A204.1 (cell line): ENCODE results near the gene RAB11FIP3.

Experiments used
- FAIRE-seq: peaks from 2 replicates; lab custom pipeline; 2012; peaks lifted over from hg19 to GRCh38; lab: Jason Lieb, UNC

The RAB11FIP3 gene

DNA sequence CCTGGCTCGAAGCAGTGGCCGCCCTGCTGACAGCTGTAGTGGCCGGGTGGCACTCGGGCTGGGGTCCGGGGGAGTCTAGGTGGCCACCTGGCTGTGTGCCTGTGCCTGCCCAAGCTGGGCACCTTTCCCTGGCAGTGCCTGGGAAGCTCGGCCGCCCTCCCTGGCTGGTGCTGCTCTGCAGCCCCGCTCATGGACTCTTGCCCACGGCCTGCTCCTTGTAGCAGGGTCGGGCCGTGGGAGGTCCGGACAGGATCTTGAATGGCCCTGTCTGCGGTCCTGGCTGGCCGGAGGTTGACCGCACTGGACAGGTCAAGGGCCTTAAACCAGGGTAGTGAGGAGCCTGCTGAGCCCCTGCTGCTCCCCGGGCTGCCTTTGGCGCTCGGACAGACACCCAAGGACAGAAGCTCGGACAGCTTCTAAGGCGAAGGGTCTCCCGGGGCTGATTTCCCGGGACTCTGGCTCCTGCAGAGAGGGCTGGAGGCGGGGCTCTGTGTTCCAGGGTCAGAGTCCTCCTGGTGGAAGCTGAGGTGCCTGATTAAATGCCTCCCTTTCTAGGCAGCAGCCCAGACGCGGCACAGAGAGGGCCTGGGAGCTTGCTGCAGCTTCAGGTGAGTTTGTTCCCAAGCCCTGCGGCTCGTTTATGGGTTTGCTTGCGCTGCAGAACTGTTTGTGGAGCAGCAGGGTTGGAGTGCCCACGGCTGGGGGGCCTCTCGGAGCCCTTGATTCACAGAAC lies 108.1 kb downstream of the RAB11FIP3 start:
- no peak for FAIRE-seq

- FAIRE-seq = no peak
These were observed 108.7 kb downstream of the RAB11FIP3 start for GRCh38 chr16:534135-534534.

DNA sequence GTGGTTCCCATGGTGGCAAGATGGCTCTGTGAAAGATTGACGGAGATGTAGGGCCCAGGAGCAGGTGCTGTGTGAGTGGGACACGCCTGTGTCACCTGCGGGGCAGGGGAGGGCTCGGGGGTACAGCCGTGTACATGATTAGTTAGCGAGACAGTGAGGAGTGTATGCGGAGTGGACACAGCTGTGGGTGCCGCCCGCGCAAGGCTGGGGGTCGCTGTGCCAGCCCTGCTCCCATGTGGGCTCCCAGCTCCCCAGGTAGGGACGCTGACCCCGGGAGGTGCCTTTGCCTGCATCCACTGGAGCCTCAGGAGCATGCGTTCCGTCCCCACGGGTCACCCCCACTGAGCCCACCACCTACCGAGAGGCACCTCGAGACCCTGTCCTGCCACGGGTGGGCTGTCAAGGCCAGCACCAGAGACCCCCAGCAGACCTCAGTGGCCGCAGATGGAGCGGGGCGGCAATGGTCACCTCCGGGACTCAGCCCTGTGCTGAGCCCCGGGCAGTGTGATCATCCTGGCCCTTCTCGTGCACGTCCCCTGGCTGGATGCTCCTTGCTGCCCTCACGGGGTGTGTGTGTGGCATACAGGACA lies 109.5 kb downstream of the RAB11FIP3 start:
- no peak for FAIRE-seq

GRCh38 chr16:535446-536405 lies 110.3 kb downstream of the RAB11FIP3 start:
- no peak for FAIRE-seq

DNA sequence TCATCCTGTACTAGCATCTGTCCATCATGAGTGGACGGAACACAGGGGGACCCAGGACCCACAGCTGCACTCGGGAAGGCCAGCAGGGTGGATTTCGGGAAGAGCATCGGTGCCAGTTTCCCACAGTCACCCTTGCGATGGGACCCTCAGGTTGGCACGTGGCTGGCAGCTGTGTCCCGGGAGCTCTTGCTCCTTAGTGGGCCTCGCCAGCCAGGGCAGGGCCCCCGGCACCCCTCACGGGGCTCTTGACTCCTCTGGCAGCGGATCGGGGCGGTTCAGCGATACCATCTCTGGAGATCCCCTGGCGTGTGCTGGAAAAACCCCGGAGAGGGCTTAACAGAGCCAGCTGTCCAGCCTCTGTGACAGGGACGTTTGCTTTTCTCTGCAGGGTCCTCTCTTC lies 111.3 kb downstream of the RAB11FIP3 start:
- no peak for FAIRE-seq

DNA sequence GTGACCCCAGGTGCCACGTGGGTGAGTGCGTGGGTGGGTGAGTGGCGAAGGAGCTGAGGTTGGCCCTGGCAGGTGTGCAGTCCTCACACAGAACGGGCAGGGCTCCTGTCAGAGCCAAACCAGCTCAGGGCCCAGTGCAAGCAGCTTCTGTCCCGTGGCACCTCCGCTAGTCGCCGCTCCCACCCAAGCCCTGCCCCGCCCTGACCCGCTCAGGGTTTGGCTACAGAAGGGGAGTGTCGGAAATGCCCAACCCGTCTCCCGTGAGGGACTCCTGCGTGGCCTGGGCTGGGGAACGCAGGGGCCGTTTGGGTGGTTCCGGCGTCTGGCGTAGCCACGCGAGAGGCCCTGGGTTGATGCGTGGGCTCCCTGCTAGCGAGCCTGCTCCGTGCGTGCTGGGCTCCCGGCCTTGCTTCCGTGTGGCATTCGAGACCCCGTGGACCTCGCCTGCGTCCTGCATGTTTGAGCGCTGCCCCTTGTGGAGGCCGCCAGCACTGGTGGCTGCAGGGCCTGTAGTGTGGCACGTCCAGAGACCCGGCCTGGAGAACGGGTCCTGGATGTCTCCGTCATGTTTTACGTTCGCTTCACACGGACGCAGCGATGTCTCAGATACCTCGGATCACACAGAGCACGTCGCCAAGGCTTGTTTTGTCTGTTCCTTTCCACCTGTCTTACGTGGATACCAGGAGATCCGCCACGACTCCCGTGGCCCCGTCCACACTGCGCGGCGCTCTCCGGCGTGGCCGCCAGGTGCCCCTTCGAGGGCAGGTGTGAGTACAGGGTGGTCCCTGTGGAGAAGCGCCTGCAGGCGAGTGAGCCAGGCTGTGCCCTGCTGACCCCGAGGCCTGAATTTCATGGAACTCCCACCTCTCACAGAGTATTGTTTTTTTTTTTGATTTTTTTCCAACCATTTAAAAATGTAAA lies 112.2 kb downstream of the RAB11FIP3 start:
- no peak for FAIRE-seq

DNA sequence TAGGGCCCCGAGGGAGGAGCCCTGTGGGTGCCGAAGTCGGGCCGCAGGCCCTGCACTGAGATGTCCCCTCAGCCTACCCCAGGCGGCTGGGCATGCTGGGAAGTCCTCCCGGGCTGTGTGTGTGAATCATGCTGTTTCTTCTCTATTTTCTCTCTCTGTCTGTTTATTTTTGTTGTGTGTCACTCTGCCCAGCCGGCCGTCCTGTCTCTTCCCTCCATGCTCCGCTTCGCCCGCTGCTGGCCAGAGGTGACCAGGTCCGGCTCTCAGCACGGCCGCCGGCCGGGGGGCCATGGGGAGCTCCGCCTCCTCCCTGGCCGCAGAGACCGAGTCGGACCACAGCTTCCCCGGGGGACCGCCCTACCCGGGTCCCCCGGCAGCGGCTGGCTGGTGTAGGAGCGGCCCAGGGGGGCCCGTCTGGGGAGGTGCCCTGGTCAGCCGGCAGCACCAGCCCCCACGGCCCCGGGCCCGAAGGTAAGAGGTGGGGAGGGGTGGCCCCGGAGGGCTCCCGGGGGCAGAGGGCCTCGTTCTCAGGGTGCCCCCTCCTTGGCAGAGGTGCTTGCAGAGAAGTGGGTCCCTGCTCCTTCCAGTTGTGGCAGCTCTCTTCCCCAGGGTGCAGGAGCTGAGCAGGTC lies 114.6 kb downstream of the RAB11FIP3 start:
- FAIRE-seq = no peak

DNA sequence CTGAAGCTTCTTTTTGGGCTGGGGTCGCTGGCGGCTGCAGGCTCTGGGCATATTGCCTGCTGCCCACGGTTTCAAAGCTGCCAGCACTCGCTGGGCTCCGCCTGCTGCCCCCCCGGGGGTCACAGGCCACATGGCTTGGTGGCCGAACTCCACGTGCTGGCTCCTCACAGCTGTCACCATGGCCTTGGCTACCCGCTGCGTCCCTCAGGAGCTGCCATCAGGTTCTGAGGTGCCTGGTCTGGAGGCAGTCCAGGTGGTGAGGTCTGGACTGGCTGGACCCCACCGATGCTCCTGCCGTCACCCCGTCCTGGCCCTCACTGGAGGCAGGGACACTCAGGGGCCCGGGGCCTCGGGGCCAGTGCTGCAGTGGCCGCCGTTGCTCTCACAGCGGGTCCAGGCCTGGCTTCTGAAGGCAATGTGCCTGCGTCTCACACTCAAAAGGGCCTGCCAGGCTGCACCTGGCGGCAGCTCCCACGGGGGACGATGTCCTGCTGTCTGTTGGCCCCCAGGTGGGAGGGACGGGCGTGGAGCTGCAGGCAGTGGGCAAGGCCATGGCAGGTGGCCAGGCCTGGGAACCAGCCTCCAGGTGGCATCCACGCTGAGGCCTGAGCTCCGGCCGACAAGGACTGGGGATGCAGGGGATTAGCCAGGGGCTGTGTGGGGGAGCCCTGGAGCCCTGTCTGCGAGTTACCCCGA lies 115.3 kb downstream of the RAB11FIP3 start:
- FAIRE-seq = no peak

DNA sequence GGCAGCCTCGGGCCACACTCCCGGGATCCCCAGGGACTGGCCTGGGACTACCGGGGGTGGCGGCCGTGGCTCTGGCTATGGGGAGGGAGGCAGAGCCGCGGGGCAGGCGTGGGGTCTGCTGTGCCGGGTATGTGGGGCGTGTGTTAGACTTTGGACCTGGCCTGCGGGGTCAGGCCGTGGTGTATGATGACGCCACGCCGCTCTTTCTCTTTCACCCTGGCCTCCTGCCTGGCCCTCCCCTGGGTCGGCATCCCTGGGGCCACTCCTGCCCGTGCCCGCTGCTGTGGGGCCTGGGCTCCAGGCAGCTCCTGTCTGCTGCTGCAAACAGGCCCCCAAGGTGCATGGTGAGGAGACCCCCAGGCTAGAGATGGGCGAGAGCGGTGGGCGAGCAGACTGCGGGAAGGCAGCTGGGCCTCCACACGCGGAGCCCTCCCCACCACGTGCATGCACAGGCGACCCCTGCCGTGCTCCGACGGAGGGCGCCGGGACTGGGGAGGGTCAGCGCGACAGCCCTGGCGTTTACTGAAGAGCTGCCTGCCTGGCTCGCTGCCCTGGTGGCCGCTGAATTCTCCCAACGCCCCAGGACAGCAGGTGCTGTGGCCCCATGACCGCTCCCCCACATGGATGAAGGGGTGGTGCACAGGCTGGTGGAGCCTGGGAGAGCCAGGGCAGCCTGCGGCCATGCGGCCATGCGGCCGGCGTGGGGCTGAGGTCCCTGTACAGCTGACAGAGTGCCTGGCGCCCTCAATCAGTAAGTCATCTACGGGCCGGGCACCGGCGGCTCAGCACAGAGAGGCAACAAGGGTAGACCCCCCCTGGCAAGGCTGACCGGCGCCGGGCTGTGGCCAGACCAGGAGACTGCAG lies 118.1 kb downstream of the RAB11FIP3 start:
- FAIRE-seq = no peak

DNA sequence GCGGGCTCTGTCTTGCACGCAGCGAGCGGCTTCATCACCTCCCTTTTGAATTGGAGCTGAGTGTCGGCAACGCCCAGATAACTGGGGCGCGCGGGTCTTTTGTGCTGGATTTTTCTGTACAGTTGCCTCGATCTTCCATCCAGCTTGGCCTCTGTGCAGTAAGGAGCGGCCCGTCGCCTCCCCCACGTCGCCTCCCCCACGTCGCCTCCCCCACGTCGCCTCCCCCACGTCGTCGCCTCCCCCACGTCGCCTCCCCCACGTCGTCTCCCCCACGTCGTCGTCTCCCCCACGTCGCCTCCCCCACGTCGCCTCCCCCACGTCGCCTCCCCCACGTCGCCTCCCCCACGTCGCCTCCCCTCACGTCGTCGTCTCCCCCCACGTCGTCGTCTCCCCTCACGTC lies 119.1 kb downstream of the RAB11FIP3 start:
- FAIRE-seq = no peak

GRCh38 chr16:546909-547770 lies 121.7 kb downstream of the RAB11FIP3 start:
- FAIRE-seq = no peak

- no peak for FAIRE-seq
These were observed 123.1 kb downstream of the RAB11FIP3 start for GRCh38 chr16:548586-548985.

DNA sequence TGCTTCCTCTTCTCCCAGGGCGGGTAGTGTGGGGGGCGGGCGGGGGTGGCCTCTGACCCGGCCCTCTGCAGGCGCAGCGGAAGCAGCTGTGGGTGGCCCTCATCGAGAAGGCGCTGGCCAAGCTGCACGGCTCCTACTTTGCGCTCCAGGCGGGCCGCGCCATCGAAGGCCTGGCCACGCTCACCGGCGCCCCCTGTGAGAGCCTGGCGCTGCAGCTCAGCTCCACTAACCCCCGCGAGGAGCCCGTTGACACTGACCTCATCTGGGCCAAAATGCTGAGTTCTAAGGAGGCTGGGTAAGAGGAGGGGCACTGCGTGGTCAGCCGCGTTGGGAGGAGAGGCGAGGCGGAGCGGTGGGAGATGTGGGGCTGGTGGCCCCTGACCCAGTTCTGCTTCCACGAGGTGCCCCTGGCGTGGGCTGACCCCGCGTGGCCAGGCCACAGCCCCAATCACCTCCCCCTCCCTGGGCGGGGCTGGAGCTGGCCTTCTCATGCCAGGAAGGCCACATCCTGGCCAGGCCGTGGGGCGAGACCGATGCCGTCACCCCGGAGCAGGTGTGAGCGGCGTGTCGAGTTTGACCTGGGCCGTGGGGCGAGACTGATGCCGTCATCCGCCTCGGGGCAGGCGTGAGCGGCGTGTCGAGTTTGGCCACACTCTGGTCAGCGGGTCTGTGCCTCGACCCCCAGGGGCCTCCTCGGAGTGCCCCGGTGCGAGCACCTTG lies 124.3 kb downstream of the RAB11FIP3 start:
- FAIRE-seq = no peak

- FAIRE-seq = no peak
These were observed 125.8 kb downstream of the RAB11FIP3 start for GRCh38 chr16:551210-551609.

GRCh38 chr16:552171-552570 lies 126.7 kb downstream of the RAB11FIP3 start:
- FAIRE-seq = no peak

- FAIRE-seq = no peak
These were observed 128.3 kb downstream of the RAB11FIP3 start for GRCh38 chr16:553601-554296.

DNA sequence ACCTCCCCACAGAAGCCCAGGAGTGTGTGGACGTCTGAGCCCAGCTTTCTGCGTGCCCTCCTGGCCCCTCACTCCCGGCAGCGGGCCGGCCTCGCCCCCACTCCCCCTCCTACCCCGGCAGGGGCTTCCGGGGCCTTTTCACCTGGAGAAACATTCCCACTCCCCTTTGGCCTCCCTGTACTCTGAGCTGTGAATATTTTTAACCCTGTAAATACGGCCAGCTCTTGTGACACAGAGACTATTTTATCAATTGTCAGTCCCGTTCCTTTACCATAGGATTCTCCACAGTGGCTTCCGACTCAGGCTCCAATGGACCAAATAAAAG lies 128.8 kb downstream of the RAB11FIP3 start:
- no peak for FAIRE-seq
